Common myeloid progenitor, CD34-positive (primary cell): ENCODE measurements around the gene SMIM36.

ENCODE experiments used
- CTCF ChIA-PET: fragments of 350-600 bp; sonication (Branson Sonifier 250); formaldehyde crosslinking; loops from one replicate; lab custom pipeline; 2021; ENCODE audit warnings: antibody characterized with exemption; lab: Charles Lee
- POLR2A ChIA-PET: fragments of 350-600 bp; sonication (Branson Sonifier 250); formaldehyde crosslinking; loops from one replicate; lab custom pipeline; 2021; ENCODE audit warnings: antibody characterized with exemption; lab: Charles Lee
- DNase-seq, 3 donors: peaks; one replicate each; pipeline versions ENCODE4 v3.0.0 to v3.0.0-alpha.2; 2013
- H3K27ac ChIP-seq, 2 experiments: 1 replicate in 1 of 2; 2 replicates in 1 of 2; pipeline ENCODE4 v1.7.0; 2013; ENCODE audit warnings: inconsistent platforms in 2 of 2, low read length in 2 of 2, mild to moderate bottlenecking in 2 of 2, low read depth in 1 of 2, moderate library complexity in 1 of 2; ENCODE audit not compliant: severe bottlenecking in 2 of 2, insufficient read depth in 1 of 2, poor library complexity in 1 of 2
- H3K27me3 ChIP-seq, 5 experiments: replicated peaks in 2 of 5; 1 replicate in 3 of 5; 2 replicates in 2 of 5; pipeline versions ENCODE4 v1.6.1 to v1.7.0; 2013; ENCODE audit warnings: low read length in 4 of 5, mild to moderate bottlenecking in 2 of 5, moderate library complexity in 2 of 5, inconsistent platforms in 1 of 5; ENCODE audit not compliant: insufficient read depth in 5 of 5, control insufficient read depth in 4 of 5
- H3K36me3 ChIP-seq, 4 experiments: 1 replicate in 2 of 4; 2 replicates in 2 of 4; pipeline versions ENCODE4 v1.6.1 to v1.7.0; 2013; ENCODE audit warnings: low read length in 3 of 4, control low read depth in 1 of 4, mild to moderate bottlenecking in 1 of 4; ENCODE audit not compliant: control insufficient read depth in 4 of 4, insufficient read depth in 4 of 4
- H3K4me1 ChIP-seq, 4 experiments: 1 replicate in 3 of 4; 2 replicates in 1 of 4; pipeline versions ENCODE4 v1.6.1 to v1.7.1; 2013; ENCODE audit warnings: low read length in 3 of 4, mild to moderate bottlenecking in 3 of 4, control low read depth in 1 of 4, inconsistent platforms in 1 of 4, moderate library complexity in 1 of 4; ENCODE audit not compliant: control insufficient read depth in 4 of 4, insufficient read depth in 4 of 4; ENCODE audit errors: control extremely low read depth in 1 of 4
- H3K4me3 ChIP-seq, 7 experiments: 1 replicate in 4 of 7; 2 replicates in 3 of 7; pipeline versions ENCODE4 v1.5.1 to v1.7.0; 2013; ENCODE audit warnings: mild to moderate bottlenecking in 7 of 7, low read length in 6 of 7, moderate library complexity in 6 of 7, inconsistent platforms in 2 of 7, low read depth in 2 of 7, control low read depth in 1 of 7; ENCODE audit not compliant: insufficient read depth in 4 of 7, control insufficient read depth in 1 of 7; ENCODE audit errors: extremely low read depth in 1 of 7
- H3K9me3 ChIP-seq, 5 experiments: 1 replicate in 4 of 5; 2 replicates in 1 of 5; pipeline versions ENCODE4 v1.6.1 to v1.7.1; 2013; ENCODE audit warnings: low read length in 4 of 5, mild to moderate bottlenecking in 2 of 5, inconsistent platforms in 1 of 5, low read depth in 1 of 5, moderate library complexity in 1 of 5; ENCODE audit not compliant: control insufficient read depth in 4 of 5, insufficient read depth in 2 of 5; ENCODE audit errors: control extremely low read depth in 1 of 5
- WGBS: methylation state at CpG from one replicate; pipeline ENCODE4 v1.1.5; 2013; ENCODE audit not compliant: insufficient coverage; 5-methylcytosine and 5-hydroxymethylcytosine counted together

SMIM36 gene

DNA sequence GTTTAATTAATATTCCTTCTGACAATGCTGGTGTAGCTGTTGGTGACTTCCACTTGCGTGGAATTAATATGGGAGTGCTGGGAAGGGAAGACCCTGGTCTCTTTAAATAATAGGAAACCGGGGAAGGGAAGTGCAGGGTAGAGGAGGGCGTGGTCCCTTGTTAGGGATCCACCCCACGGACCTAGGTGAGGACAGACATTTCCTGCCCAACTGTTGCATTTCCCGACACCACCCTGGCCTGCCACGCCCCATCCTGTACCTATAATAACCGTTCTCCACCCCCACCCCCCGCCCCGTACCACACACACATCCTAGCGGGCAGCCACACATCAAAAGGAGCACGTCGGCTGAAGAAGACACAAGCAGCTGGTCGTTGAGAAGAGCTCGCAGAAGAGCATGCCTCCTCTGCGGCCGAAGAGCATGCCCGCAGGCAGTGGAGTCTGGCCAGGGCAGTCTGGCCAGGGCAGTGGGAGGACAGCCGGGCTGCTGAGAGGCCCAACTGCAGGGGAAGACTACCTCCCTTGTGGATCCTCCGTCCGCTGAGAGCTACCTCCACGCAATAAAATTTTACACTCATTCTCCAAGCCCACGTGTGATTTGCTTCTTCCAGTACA lies 52.9 kb downstream of the SMIM36 start:
- WGBS, result 91% methylated on average over 10 of the region's 22 CpGs
- Histone ChIP-seq H3K4me3 (no peak overlapping the region), H3K36me3 (no peaks in the 10 kb centered on the region), H3K9me3 (no peaks in the 10 kb centered on the region), H3K27ac (no peak overlapping the region), H3K27me3 (no peaks in the 10 kb centered on the region), H3K4me1 (no peaks in the 10 kb centered on the region)
- DNase-seq, result no peak
- POLR2A ChIA-PET, result no interaction called here
- CTCF ChIA-PET, result no interaction called here

DNA sequence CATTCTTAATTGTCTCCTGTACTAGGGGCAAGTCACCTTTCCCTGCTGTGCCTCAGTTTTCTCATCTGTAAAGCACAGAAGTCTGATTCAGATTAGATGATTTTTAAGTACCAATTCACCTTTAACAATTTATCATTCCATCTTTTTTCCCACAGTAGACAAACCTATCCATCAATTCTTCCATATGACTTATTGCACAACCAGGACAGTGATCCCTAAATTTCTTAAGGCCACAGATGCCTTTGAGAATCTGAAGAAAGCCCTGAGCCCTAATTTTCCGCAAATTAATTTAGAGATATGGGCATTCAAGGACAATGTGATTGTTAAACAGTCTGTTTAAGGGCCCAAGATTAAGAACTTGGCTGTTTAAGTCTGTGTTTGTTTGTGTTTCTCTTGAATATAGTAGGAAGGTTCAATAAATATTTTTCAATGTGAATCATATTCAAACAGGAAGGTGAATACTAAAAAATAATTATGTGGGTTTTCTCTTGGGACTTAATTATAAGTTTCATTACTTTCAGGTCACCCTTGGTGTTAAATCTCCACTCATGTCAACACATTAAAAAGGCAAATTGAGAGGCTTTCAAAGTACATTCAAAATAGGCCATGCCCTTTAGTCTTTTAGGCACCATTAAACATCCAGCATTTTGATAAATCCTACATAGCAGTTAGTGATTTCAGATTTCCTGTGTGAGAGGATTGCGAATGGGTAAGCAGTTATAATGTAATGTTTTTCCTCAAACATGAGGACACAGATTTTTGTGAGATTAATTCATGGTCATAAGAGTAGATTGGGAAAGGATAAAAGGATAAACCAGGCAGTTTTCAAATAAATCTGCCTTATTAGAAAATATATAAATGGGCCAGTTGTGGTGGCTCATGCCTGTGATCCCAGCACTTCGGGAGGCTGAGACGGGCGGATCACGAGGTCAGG lies 54.7 kb downstream of the SMIM36 start:
- no peak for DNase-seq
- peaks cover 0 to 12% (median 3%) of the 10 kb centered on the region in 4 experiments for H3K4me1 ChIP-seq
- ChIA-PET CTCF (interaction anchor here (0.7 kb wide), 1 partner anchor 32 kb away, joined by 3 read pairs; no protein-coding TSS in a partner anchor), POLR2A (no interaction called here)
- H3K27me3 ChIP-seq, result no peaks in the 10 kb centered on the region
- WGBS, result no CpG with 5 or more reads among the region's 6 CpGs
- no peak overlapping the region for H3K4me3 ChIP-seq
- H3K9me3 ChIP-seq, result no peaks in the 10 kb centered on the region
- no peak overlapping the region for H3K27ac ChIP-seq
- H3K36me3 ChIP-seq, result no peaks in the 10 kb centered on the region

DNA sequence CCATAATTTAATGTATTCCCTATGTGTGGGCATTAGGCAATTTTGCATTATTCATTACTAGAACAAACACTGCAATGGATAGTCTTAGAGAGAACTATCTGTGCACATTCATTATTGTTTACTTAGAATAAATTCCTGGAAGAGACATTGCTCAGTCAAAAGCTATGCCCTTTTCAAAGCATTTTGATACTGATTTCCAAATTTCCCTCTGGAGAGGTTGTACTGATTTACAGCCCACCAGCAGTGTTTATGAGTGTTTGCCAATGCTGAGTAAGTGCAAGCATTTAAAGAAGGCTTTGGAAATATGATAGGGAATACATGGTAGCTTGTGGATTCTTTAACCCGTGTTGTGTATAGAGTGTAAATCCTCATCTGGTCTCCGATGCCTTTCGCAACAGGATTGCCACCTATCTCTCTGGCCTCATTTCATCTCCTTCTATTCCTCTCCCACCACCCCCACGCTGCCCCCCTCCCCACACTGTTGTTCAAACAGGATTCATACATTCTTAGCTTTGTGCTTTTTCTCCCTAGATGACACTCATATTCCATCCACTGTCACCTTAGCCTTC lies 56.3 kb downstream of the SMIM36 start:
- WGBS, result no CpG with 5 or more reads among the region's 4 CpGs
- no peak overlapping the region for H3K4me3 ChIP-seq
- no peaks in the 10 kb centered on the region for H3K36me3 ChIP-seq
- H3K4me1 ChIP-seq, result peaks cover 4 to 21% (median 7%) of the 10 kb centered on the region in 4 experiments
- no peak overlapping the region for H3K27ac ChIP-seq
- no peaks in the 10 kb centered on the region for H3K9me3 ChIP-seq
- ChIA-PET POLR2A (interaction anchor here (0.6 kb wide), 1 partner anchor 23 kb away, joined by 6 read pairs; no protein-coding TSS in a partner anchor), CTCF (no interaction called here)
- H3K27me3 ChIP-seq, result no peaks in the 10 kb centered on the region
- DNase-seq, result no peak

DNA sequence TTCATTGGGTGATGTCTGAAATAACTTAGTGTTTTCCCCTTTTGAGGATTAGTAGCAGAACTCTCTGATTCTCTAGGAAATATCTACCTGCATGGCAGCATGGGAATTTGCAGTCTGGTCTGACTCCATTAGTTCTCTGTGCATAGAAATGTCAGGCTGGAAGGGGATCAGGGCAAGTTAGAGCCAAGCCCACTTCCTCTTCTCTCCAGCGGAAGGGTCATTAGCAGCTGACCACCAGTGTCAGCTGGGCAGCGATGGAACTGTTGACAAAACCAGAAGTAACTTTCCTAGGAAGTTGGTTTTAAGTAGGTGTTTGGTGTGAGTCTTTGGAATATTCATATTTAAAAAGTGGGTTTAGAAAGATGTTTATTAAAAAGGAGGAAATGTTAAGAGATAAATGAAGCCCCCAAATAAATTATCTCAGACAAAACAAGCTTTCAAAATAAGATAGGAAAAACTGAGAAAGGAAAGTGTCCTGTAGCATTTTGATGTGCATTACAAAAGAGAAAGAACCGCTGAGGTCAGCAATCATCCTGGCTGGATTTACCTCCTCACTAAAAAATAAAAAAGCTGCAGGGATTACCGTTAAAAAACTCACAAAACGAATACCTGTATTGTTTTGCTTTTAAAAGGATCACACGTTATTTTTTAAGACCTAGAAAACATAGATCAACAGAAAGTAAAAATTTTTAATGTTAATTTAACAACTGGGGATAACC lies 57.3 kb downstream of the SMIM36 start:
- H3K4me1 ChIP-seq, result peaks cover 4 to 21% (median 7%) of the 10 kb centered on the region in 4 experiments
- H3K27ac ChIP-seq, result no peak overlapping the region
- no peaks in the 10 kb centered on the region for H3K36me3 ChIP-seq
- H3K27me3 ChIP-seq, result no peaks in the 10 kb centered on the region
- ChIA-PET CTCF (no interaction called here), POLR2A (no interaction called here)
- H3K9me3 ChIP-seq, result no peaks in the 10 kb centered on the region
- DNase-seq, result no peak
- no peak overlapping the region for H3K4me3 ChIP-seq
- no CpG with 5 or more reads among the region's 6 CpGs for WGBS

DNA sequence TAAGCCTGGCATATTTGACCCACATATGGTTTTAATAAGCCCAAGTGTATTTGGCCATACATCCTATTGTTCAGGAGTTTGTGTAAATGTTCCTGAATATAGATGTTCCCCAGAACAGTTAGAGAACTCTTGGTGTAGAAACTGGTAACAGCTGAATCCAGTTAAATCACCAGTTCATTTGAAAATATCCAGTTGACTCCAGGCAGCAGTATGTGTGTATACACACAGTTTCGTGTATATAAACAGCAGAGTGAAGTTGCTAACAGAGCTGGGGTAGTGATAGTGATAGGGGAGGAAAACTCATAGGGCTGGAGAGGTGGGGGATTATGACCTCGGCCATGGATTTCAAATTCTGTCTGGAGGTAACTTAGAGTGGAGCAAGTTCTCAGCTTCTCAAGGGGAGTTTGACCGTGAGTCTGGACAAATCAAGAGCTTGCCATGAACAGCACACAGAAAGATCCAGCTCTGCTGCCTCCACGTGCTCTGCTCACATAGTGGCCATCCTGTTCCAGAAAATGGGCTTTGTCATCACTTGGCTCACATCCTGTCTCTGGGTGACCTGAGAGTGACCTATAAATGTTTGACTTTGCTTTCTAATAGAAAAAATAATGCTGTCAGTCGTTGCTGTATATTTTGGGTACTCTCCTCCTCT lies 59.0 kb downstream of the SMIM36 start:
- Histone ChIP-seq H3K4me1 (peaks cover 4 to 24% (median 7%) of the 10 kb centered on the region in 4 experiments), H3K4me3 (no peak overlapping the region), H3K36me3 (no peaks in the 10 kb centered on the region), H3K27me3 (no peaks in the 10 kb centered on the region), H3K27ac (no peak overlapping the region), H3K9me3 (no peaks in the 10 kb centered on the region)
- ChIA-PET CTCF (no interaction called here), POLR2A (no interaction called here)
- no peak for DNase-seq
- 90% methylated on average over 4 of the region's 5 CpGs for WGBS

DNA sequence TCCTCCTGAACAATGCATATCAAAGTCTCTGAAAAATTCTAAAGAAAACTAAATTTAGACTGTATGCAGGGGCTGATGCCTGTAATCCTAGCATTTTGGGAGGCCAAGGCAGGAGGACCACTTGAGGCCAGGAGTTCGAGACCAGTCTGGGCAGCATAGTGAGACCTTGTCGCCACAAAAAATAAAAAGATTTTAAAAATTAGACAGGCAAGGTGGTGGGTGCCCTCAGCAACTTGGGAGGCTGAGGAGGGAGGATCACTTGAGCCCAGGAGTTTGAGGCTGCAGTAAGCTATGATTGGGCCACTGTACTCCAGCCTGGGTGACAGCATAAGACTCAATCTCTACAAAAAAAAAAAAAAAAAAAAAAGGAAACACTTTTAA lies 59.5 kb downstream of the SMIM36 start:
- 100% methylated on average over 1 of the region's 2 CpGs for WGBS
- H3K4me1 ChIP-seq, result peaks cover 4 to 24% (median 7%) of the 10 kb centered on the region in 4 experiments
- POLR2A ChIA-PET, result no interaction called here
- no peak overlapping the region for H3K4me3 ChIP-seq
- no peaks in the 10 kb centered on the region for H3K9me3 ChIP-seq
- no peaks in the 10 kb centered on the region for H3K27me3 ChIP-seq
- no peak overlapping the region for H3K27ac ChIP-seq
- CTCF ChIA-PET, result no interaction called here
- no peak for DNase-seq
- H3K36me3 ChIP-seq, result no peaks in the 10 kb centered on the region
